ENCODE data around the gene SNX19.

SNX19 gene

GRCh38 chr11:130839981-130840666 lies 76.2 kb downstream of the SNX19 start:
- no peak for DNase-seq

GRCh38 chr11:130837194-130837593 lies 79.1 kb downstream of the SNX19 start:
- DNase-seq = no peak

- DNase-seq = no peak
Observed at GRCh38 chr11:130834886-130835285, 81.4 kb downstream of the SNX19 start.

GRCh38 chr11:130832566-130833425 lies 83.5 kb downstream of the SNX19 start:
- DNase-seq = no peak

- DNase-seq = no peak
Observed at GRCh38 chr11:130831976-130832375, 84.3 kb downstream of the SNX19 start.

GRCh38 chr11:130831506-130831905 lies 84.8 kb downstream of the SNX19 start:
- no peak for DNase-seq

- no peak for DNase-seq
Observed at GRCh38 chr11:130830566-130830965, 85.7 kb downstream of the SNX19 start.

GRCh38 chr11:130829920-130830511 lies 86.3 kb downstream of the SNX19 start:
- DNase-seq = no peak

GRCh38 chr11:130828741-130829140 lies 87.5 kb downstream of the SNX19 start:
- DNase-seq = no peak

- DNase-seq = no peak
Observed at GRCh38 chr11:130827451-130828377, 88.6 kb downstream of the SNX19 start.

GRCh38 chr11:130826572-130826971 lies 89.7 kb downstream of the SNX19 start:
- DNase-seq = no peak

GRCh38 chr11:130825983-130826382 lies 90.3 kb downstream of the SNX19 start:
- no peak for DNase-seq

GRCh38 chr11:130825561-130825960 lies 90.7 kb downstream of the SNX19 start:
- no peak for DNase-seq
